Measurements from ENCODE around the gene STAP2.
A peak's percentile ranks its signal among the peaks of the same experiment; 100 is the strongest.

The STAP2 gene

DNA sequence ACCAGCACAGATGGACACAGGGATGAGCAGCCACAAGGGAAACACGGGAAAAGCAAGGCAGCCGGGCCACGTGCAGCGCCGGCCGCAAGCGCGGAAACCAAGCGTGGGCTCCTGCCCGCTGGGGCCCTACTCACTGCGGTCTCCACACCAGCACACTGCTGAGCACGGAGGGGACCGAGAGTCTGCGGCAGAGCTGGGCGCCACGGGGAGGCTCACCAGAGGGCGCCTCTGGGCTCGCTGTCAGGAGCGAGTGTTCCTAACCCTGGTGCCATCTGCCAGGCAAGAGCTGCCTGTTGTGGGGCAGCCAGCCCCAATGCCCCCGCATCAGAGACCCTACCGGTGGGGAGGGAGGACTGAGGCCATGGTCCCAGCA lies 31.2 kb upstream of the STAP2 start:
- DNase-seq, result peak; percentile 13 to 39

DNA sequence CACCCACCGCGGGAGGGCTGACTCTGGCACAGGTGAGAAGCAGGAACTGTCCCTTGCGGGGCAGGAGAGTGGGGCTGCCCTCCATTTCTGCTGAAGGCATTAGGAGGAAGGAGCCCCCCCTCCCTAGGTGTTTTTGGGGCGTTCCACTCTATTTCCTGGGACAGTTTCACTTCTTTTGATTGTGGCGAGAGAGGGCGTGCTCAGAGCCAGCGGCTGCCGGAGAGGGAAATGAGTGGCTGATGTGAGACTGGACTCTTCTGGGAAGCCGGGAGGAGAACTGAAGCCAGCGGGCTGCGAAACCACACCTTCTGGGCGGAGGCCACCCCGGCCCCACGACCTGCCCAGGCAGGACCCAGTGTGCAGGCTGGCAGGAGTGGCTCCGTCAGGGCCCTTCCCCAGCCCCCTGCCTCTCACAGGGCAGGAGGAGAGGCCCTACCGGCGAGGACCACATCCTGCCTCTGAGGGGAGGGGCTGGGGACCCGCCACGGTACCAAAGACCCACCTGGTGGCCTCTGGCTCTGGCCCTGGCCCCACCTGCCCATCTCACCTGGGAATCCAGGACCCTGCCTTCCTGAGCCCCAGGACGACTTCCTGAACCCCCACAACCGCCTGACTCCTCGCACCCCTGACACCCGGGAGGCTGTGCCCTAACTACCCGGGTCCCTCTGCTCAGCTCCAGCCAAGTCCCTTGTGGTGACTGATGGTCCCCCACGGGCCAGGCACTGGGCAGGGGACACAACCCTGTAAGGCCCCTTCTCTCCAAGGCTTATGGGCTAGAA lies 30.7 kb upstream of the STAP2 start:
- no peak for DNase-seq

DNA sequence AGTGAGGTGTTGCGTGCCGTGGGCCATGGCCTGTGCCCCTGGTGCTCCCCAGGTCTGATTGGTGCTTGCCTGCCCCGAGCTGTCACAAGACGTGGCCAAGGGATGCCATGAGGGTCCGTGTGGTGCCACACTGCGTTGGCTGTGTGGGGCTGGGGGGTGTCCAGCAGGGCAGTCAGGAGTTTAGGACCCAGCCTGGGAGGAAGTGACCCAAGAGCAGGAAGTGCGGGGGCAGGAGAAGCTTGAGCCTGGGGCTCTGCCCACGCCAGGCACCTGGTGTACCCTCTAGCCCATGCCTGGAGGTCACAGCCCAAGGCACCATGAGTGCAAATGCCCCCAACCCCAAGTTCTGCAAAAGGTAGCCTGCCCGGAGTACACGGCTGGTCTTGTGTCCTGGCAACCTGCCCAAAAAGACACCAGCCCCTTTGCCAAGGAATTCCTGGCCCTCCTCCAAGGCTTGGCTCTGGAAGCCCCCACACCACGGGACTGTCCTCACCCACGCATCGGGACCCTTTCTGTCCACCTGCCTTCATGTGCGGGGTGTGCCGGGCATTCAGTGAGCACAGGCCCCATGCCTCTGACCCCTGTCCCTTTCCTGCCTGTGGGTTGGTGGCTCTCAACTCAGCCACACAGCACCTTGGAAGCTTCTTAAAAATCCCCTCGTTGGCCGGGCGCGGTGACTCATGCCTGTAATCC lies 29.6 kb upstream of the STAP2 start:
- DNase-seq, result no peak

DNA sequence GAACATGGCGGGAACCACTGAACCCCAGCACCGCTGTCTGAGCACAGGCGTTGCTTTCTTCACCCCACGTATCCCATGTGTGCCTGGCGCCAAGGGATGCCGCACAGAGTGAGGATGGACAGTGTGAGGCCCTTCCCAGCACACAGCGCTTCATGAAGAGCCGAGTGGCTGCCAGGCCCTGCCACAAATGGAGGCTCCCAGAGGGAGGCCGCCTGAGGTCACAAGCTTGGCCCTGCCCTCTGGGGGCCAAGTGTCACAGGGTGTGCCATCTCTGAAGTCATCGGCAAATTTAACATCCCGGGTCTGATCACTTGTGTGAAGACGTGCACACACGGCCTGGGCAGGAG lies 29.1 kb upstream of the STAP2 start:
- no peak for DNase-seq

DNA sequence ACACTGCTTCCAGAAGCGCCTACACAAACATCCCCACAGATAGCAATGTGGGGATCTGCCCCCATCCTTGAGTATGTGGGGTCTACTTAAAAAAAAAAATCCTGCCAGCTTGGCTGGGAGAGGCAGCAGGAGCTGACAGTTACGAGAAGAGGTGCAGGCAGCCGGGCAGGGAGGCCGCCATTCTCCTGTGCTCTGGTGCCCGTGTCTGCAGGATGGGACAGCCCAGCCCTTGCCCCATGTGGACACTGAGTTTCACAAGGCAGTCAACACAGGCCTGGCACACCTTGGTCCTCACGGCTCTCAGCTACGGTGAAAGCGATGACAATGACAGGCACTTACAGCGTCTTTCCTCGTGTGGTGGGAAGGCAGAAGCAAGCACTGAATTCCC lies 28.7 kb upstream of the STAP2 start:
- DNase-seq, result no peak

DNA sequence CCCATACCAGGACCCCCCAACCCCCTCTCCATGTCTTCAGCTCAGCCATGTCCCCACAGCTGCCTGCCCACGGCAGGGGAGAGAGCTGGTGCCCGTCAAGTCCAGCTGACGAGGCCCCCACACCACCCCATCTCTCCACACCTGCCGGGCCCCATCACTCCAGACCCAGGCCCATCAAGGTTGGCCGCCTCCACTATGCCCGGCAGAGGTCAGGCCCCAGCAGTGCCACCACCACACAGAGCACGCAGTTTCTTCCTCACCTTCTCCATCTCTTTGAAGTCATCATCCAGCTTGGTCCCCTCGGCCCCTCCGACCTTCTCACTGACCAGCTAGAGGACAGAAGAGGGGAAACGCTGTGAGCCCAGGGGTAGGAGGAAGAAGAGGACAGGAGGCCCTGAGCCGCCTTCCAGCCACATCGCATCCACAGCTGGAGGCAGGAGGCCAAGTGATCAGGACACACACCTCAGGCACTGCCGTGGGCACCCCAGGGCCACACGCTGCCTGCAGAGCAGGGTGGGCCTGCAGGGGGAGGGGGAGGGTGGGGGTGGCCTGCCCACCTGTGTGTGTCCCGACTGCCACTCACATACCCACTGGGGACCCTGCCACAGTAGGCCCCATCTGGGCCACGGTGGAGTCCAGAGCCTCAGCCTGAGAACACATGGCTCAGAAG lies 28.2 kb upstream of the STAP2 start:
- DNase-seq, result no peak

DNA sequence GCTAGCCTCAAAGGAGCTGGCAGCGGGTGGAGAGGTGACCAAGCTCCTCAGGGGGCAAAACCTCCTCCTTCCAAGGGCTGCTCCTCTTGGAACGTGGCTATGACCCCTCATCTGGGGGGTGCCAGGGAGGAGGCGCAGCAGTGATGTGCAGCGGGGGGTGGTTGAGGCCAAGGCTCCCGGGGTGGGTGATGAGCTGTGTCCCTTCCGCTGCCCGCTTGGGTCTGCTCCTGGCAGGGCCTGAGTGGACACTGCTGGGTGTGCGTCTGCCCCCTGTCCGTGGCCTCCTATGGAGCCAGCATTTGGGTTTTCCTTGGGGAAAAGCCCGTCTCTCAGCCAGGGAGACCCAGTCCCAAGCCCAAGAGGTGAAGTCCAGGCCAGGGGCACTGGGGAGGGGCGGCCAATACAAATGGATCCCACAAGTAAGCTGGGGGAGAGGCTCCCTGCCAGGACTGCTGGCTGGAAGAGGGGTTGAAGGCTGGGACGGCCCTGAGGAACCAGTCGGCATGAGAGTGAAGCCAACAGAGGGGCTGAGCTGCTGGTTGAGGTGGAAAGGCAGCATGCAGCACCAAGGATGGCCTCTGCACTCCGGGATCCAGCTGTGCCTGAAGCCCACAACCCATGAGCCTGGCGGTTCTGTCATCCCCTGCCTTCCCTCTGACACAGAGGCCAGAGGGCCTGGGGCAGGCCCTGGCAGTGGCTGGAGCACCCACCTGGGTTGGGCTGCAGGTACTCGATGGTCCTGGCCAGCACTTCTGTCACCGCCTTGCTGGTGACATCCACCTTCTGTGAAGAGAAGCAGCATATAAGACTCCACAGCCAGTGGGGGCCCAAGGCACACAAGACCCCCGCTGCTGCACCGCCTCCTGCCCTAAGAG lies 27.4 kb upstream of the STAP2 start:
- DNase-seq, result no peak

DNA sequence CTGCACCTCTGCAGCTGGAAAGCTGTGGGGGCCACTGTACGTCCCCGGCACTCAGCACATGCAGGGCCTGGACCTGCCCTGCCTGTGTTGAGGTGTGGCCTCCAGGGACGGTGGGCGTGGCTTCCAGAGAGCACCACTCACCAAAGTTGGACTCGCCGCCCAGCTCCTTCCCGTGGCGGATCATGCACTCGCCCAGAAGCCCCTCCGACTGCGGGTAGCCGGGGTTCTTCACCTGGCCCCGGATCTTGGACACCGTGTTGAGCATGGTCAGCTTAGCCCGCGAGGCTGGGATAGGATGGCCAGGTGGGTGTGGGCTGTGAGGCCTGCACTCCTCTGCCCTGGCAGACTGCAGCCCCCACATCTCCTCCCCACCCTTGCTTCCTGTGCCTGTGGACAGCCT lies 26.7 kb upstream of the STAP2 start:
- no peak for DNase-seq

DNA sequence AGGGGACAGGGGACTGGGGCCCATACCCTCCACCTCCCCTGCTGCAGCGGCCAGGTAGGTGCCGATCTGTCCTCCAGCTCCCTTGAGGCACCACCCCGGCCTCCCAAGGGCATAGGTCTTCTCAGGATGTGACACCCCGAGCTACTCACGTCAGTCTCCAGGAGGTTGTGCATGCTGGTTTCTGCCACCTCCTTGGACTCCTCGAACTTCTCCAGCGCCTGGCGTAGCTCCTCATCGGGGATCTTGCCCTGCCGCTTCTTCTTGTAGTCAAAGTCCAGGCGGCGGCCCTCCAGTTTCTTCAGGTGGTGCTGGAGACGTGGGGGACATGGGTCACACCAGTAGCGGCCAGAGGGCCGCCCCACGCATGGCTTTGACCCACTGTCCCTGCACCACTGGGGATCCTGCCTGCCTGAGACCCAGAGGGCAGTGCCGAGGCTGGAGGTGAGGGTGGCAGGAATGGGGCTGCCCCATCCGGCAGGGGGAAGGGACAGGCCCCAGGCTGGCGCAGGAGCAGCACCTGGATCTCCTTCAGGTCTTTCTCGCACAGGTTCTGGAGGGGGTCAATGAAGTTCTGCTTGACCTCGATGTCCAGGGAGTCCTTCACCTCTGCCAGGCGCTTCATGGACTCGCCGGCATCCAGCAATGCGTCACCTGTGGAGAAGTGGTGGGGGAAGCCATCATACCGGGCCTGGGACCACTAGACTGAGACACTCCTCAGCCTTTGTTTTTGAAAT lies 25.1 kb upstream of the STAP2 start:
- DNase-seq, result no peak

DNA sequence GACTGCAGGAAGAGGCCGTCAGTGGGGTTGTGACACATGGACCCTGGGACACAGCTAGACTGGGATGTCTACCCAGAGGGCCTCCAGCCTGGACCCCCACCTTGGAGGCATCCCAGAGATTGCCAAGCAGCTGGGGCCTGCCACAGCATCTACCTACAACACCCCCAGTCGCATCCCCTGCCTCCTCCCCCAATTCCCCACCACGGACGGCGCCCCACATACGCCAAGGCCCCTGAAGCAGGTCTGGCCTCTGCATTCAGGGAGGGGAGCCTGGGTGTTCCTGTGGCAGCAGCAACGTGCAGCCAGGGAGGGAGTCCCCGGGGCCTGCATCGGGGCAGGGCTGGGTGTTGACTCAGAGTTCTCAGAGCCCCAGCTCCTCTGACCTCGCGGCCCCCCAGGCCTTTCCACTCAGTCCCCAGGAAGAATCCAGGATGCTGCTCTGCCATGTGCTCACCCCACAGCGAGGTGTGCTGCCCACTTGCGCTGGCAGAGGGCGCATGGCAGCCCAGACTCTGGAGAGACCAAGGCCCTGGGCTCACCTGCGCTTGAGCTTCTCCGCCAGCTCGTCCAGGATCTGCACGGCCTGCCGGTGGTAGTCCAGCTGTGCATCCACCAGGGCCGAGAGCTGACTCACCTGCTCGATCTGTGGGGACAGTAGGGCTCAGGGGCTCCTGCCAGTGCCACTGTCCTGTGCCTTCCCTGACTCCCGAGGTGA lies 24.4 kb upstream of the STAP2 start:
- no peak for DNase-seq

DNA sequence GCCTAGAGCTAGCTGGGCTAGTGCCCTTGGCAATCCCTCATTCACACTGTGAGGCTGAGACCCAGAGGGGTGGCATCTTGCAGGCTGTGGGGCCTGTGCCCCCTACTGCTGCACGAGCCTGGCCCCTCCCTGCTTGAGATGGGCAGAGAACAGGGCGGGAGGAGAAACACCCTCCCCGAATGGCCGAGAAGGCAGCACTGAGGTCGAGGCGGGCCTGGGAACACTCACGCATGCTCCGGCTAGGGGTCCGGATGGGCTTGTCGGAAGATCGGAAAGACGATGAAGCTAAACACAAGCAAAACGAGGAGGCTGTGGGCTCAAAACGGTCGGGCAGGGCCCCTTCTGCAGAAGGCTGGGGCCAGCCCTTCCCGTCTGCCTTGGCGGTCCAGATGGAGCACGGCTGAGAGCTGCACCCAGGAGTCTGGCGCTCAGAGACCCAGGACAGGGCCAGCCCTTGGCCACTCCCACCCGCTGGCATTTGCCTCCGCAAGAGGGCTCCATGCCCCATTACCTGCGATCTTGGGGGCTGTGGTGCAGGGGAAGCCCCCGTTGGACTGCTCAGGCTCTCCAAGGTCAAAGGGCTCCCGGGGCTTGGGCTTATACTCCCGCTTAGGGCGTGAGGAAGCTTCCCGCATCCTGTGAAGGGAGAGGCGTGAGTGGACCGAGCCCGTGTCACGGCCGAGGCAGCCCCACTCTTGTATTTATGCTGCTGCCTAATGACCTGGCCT lies 23.6 kb upstream of the STAP2 start:
- no peak for DNase-seq

DNA sequence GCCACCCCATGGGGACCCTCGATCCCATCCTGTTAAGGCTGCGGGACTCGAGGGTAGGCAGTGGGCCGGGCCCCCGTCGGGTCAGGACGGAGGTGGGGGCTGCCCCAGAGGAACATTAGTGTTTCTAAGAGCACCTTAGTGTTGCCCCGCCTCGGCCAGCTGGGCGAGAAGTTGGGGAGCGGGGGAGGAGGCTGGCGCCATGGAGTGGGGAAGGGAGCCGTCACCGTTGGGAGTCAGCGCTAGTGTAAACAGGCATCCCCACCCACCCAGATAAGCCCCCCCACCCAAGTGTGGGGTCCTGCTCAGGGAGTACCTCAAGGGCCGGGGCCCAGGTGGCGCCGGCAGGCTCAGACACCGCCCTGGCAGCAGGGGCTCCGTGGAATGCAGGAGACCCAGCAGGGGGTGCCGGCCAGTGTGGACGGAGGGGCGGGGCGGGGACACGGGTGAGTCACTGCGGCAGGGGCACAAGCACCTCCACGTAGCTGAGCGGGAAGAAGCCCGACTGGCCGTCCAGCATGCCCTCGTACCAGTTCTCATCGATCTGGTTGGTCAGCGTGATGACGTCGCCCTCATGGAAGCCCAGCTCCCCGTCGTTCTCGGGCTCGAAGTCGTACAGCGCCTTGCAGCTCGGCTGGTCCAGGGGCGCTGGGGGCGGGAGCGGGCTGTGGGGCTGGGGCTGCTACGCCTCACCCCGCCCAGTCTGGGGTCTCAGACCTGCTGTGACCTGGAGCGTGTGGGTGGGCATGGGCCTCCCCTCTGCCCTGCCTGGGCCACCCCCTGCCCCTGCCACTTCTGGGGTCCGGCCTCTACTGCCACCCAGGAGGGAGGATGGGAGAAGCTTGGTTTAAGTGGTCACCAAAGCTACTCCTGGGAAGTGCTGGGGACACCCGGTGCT lies 22.8 kb upstream of the STAP2 start:
- DNase-seq, result no peak

DNA sequence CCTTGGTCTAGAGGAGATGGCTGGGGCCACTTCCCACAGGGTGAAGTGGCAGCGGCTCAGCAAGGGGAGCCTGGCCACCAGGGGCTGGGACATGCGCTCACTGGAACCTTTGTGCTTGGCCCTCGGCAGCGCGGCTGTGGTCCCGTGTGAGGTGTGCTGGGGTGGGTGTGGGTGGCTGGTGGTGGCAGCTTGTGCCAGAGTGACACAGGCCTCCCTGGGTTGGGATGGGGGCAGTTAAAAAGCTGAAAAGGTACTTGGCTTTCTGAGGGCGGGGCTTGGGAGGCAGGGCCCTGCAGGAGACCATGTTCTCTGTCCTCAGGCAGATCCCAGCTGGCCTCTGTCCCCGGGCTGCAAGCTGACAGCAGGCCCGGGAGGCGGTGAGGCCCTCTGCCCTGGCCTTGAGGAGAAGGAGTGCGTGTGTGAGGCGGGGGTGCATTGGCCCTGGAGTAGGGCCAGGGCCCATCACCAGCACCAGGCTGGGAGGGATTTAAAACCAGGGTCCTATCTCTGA lies 22.1 kb upstream of the STAP2 start:
- DNase-seq, result no peak

DNA sequence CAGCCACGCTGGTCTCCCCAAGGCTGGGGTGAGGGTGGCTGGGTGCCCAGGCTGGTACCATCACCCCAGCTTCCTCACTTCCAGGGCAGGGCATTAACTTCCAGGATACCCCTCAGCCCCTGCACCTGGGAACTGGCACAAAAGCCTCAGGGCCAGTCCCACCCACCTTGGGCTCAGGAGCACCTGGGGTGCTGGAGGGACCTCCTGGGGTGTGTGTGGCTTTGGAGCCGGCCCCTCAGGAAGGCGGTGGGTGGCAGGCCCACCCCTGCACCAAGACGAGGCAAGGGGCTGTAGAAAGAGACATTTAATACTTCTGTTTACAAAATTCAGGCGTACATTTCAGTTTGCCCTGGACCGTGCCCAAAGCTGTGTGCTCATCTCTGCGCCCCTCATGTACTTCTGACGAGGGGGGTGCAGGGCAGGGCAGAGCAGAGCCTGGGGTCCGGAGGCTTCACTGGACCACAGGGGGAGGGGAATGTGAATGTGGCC lies 21.5 kb upstream of the STAP2 start:
- DNase-seq, result no peak

DNA sequence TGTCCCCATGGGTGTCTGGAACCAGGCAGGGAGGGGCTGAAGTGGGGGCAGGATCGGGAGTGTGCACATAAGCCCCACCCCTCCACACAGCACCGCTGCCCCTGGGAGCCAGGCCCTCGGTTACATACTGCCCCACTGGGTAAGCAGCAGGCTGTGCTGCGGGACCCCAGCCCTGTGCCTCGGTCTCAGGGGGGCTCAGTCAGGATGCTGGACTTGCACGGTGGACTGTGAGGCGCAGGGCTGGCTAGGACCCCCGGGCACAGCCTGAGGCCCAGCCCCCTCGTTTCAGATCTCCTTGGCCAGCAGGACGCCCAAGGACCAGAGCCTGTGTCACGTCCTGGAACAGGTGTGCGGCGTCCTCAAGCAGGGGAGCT lies 21.0 kb upstream of the STAP2 start:
- DNase-seq, result no peak

DNA sequence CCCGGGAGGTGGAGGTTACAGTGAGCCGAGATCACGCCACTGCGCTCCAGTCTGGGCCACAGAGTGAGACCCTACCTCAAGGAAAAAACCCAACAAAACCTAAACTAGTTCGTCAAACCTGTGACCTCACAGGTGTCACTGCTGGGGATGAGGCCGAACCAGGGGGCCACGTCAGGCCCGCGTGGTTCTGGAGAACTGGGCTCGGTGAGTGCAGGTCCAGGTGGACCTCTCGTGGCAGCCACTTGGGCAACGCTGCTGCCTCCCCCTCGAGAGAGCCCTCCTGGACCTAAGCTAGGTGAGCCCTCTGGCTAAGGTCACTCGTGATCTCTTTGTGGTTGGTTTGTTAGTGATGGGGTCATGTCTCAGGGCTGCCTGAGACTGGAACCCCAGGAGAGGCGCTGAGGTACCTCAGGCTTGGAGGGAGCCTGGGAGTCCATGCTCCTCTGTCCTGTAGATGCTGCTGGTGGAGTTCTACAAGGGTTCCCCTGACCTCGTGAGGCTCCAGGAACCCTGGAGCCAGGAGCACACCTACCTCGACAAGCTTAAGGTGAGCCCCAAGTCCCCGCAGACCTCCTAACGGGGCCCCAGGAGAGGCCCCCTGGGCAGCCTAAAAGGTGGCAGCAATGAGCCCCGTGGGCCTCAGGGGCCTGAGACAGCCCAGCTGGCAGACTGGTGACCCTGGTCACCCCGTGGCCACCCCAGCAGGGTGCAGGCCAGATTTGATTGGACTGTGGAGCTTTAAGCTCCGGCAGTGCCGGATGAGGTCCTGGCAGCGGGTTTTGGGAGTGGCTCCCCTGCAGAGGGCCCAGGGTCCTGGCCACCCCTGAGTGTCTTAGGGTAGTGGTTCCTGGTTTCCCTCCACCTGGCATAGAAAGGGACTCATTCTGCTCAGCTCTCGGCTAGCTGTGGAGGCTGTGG lies 20.3 kb upstream of the STAP2 start:
- DNase-seq, result no peak

DNA sequence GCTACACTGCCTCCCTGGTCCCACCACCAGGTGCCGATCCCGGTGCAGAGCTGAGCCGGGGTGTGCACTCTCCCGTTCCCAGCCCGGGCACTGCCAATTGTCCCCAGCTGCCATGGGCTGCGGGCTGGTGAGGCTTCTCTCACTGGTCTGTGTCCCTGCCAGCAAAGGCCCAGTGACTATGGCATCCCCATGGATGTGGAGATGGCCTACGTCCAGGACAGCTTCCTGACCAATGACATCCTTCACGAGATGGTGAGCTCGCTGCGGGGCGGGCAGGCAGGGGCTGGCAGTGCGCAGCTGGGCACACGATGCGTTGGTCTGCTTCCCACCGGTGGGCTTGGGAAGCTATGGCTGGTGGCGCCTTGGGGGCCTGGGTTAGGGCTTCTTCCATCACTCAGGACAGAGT lies 19.3 kb upstream of the STAP2 start:
- no peak for DNase-seq

DNA sequence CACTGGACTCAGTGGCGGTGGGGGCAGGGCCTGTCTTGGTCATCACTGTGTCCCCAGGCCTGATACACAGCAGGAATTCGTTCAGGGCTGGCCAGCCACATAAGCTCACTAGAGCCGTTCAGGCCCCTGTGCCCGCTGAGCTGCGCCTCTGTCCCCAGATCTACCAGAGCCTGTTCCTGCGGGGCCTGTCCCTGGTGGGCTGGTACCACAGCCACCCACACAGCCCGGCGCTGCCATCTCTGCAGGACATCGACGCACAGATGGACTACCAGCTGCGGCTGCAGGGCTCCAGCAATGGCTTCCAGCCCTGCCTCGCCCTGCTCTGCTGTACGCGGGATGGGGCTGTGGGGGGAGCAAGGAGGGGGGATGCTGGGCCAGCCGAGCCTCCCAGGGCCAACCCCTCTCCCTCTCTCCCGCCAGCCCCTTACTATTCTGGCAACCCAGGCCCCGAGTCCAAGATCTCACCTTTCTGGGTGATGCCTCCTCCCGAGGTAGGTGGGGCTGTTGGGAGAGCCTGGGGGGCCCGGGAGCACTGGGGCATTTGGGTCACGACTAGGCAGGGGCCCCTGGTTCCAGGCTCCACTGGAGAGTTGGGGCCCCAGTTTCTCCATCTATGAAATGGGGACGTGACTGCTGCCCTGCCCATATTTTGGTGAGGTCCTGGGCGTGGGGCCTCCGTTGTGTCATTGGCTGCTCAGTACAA lies 18.6 kb upstream of the STAP2 start:
- no peak for DNase-seq
